ENCODE results near the gene SERTAD1.

The SERTAD1 gene

GRCh38 chr19:40419780-40420179 lies 6.0 kb downstream of the SERTAD1 start:
- no peak overlapping the region for H3K4me3 ChIP-seq (ENCODE audit: low read length)
- DNase-seq (ENCODE audit: low read depth): no peak
- no peak for TF ChIP-seq CTCF (conservative IDR thresholded peaks at IDR 0.05; ENCODE audit: low read length)

- DNase-seq (ENCODE audit: low read depth): no peak
- no peak overlapping the region for H3K4me3 ChIP-seq (ENCODE audit: low read length)
- TF ChIP-seq CTCF (conservative IDR thresholded peaks at IDR 0.05; ENCODE audit: low read length): no peak
Measured at GRCh38 chr19:40419066-40419612, 6.7 kb downstream of the SERTAD1 start.

GRCh38 chr19:40418040-40418439 lies 7.8 kb downstream of the SERTAD1 start:
- no peak overlapping the region for H3K4me3 ChIP-seq (ENCODE audit: low read length)
- DNase-seq (ENCODE audit: low read depth): no peak
- no peak for TF ChIP-seq CTCF (conservative IDR thresholded peaks at IDR 0.05; ENCODE audit: low read length)

GRCh38 chr19:40417643-40417981 lies 8.2 kb downstream of the SERTAD1 start:
- TF ChIP-seq CTCF (conservative IDR thresholded peaks at IDR 0.05; ENCODE audit: low read length): no peak
- no peak overlapping the region for H3K4me3 ChIP-seq (ENCODE audit: low read length)
- DNase-seq (ENCODE audit: low read depth): no peak

GRCh38 chr19:40416918-40417642 lies 8.7 kb downstream of the SERTAD1 start:
- TF ChIP-seq CTCF (conservative IDR thresholded peaks at IDR 0.05; ENCODE audit: low read length): no peak
- peak; percentile 33 for DNase-seq (ENCODE audit: low read depth)
- H3K4me3 ChIP-seq (ENCODE audit: low read length): no peak overlapping the region

- H3K4me3 ChIP-seq (ENCODE audit: low read length): no peak overlapping the region
- TF ChIP-seq CTCF (conservative IDR thresholded peaks at IDR 0.05; ENCODE audit: low read length): no peak
- DNase-seq (ENCODE audit: low read depth): no peak
Measured at GRCh38 chr19:40415768-40416167, 10.0 kb downstream of the SERTAD1 start.
